Right lobe of liver (tissue), 6 donors: ENCODE data around the gene C2CD4D. TPM values are rescaled to one million over a fixed set of nuclear protein-coding genes. Genes with fewer than 3 reads are reported as not detected.

Experiments
- ATAC-seq, 4 donors: fragments of 200-7000 bp; cut with Tn5 transposase; one replicate each; pipeline ENCODE4 v1.9.1; 2020; ENCODE audit warnings: mild to moderate bottlenecking in 4 of 4, moderate library complexity in 4 of 4
- DNase-seq, 3 donors: peaks; one replicate each; pipeline ENCODE4 v3.0.0-alpha.2; 2020
- H3K27ac ChIP-seq, 3 donors: fragments of 200-600 bp; one replicate each; pipeline ENCODE4 v1.8.0; 2022
- H3K27me3 ChIP-seq, 2 donors: fragments of 200-600 bp; one replicate each; pipeline ENCODE4 v1.8.0; 2022
- H3K36me3 ChIP-seq, 4 donors: fragments of 200-600 bp; sonication (generic) in 1 of 4; one replicate each; pipeline versions ENCODE4 v1.5.1 to v1.8.0; 2017 to 2022; ENCODE audit warnings: control low read depth in 1 of 4
- H3K4me1 ChIP-seq, 4 donors: fragments of 200-600 bp; sonication (generic) in 1 of 4; one replicate each; pipeline versions ENCODE4 v1.5.1 to v1.8.0; 2017 to 2022; ENCODE audit warnings: control low read depth in 1 of 4
- H3K4me3 ChIP-seq, 3 donors: fragments of 200-600 bp; one replicate each; pipeline ENCODE4 v1.8.0; 2022
- H3K9me3 ChIP-seq, 4 donors: fragments of 200-600 bp; sonication (generic) in 1 of 4; one replicate each; pipeline versions ENCODE4 v1.5.1 to v1.8.0; 2017 to 2022; ENCODE audit warnings: control low read depth in 1 of 4
- CTCF ChIP-seq, 4 donors: fragments of 200-600 bp in 3 of 4; fragments of 450-650 bp in 1 of 4; IDR thresholded peaks; one replicate each; pipeline versions ENCODE4 v1.5.1 to v1.8.0; 2016 to 2022; ENCODE audit warnings: antibody characterized with exemption in 4 of 4, mild to moderate bottlenecking in 2 of 4
- POLR2A ChIP-seq: fragments of 450-650 bp; IDR thresholded peaks from one replicate; pipeline ENCODE4 v1.6.1; 2017; ENCODE audit warnings: antibody characterized with exemption, mild to moderate bottlenecking
- WGBS: methylation state at CpG from one replicate; pipeline ENCODE4 v1.1.6; 2018; ENCODE audit warnings: low coverage, low lambda C conversion rate; ENCODE audit not compliant: insufficient coverage; ENCODE audit errors: missing lambda C conversion rate; 5-methylcytosine and 5-hydroxymethylcytosine counted together
- intact Hi-C, 2 donors: fragments of 100-400 bp; cut with DNase I; formaldehyde crosslinking; loops; one replicate each; pipeline versions ENCODE4 v1.11.2 to v1.14.1; 2022
- total RNA-seq, 6 experiments: library from RNA; depleted of rRNA in 2 of 6; stranded (reverse); fragments of >200 nt in 2 of 6; fragmentation: NEBNext Ultra II Directional in 3 of 6; extraction: Animal tissue kit (Norgen Biotek cat#: 25700) in 3 of 6; gene quantifications; one replicate each; pipeline versions ENCODE4 v1.1.0 to v1.2.4, GENCODE V29; 2016 to 2023
- donor health status: DM: no; HTN: yes; CAD: no.
- donor health status: DM: no; HTN: no; CAD: no.
- donor health status: DM: no; HTN: no; CAD: no.
- donor health status: DM: no; HTN: yes; CAD: no.
- donor health status: DM: no; HTN: yes; CAD: no.

Gene C2CD4D
- total RNA-seq, 6 experiments from 2014 or later, result not detected

- Histone ChIP-seq H3K4me3 (no peak overlapping the region), H3K27ac (no peak overlapping the region), H3K9me3 (no peaks in the 10 kb centered on the region), H3K36me3 (peaks cover 0 to 6% (median under 1%) of the 10 kb centered on the region in 4 donors), H3K4me1 (no peaks in the 10 kb centered on the region), H3K27me3 (no peaks in the 10 kb centered on the region)
- DNase-seq, result no peak
- no peak for ATAC-seq
- TF ChIP-seq CTCF (IDR thresholded peaks at IDR 0.05), result no peak
- TF ChIP-seq POLR2A, result no peak
- 67% methylated on average over 4 of the region's 5 CpGs for WGBS
- intact Hi-C loops, result no loop called here
Observed at GRCh38 chr1:151871284-151872030, 31.8 kb upstream of the C2CD4D start.

- Histone ChIP-seq H3K4me1 (no peaks in the 10 kb centered on the region), H3K9me3 (no peaks in the 10 kb centered on the region), H3K27me3 (no peaks in the 10 kb centered on the region), H3K27ac (no peak overlapping the region), H3K4me3 (no peak overlapping the region), H3K36me3 (no peaks in the 10 kb centered on the region)
- 43% methylated on average over 3 of the region's 3 CpGs for WGBS
- TF ChIP-seq POLR2A (no peak), CTCF (IDR thresholded peaks at IDR 0.05) (no peak)
- intact Hi-C loops, result no loop called here
- ATAC-seq (no peak), DNase-seq (no peak)
Observed at GRCh38 chr1:151868486-151868885, 28.9 kb upstream of the C2CD4D start.

GRCh38 chr1:151867765-151868411 lies 28.3 kb upstream of the C2CD4D start:
- TF ChIP-seq CTCF (IDR thresholded peaks at IDR 0.05) (no peak), POLR2A (no peak)
- Histone ChIP-seq H3K27me3 (no peaks in the 10 kb centered on the region), H3K36me3 (no peaks in the 10 kb centered on the region), H3K4me3 (no peak overlapping the region), H3K4me1 (no peaks in the 10 kb centered on the region), H3K27ac (no peak overlapping the region), H3K9me3 (no peaks in the 10 kb centered on the region)
- WGBS, result 57% methylated on average over 6 of the region's 7 CpGs
- no peak for ATAC-seq
- DNase-seq, result no peak
- intact Hi-C loops, result no loop called here

- no peaks in the 10 kb centered on the region for H3K27me3 ChIP-seq
- intact Hi-C loops, result no loop called here
- H3K27ac ChIP-seq, result no peak overlapping the region
- H3K4me1 ChIP-seq, result no peaks in the 10 kb centered on the region
- 63% methylated on average over 2 of the region's 2 CpGs for WGBS
- no peaks in the 10 kb centered on the region for H3K9me3 ChIP-seq
- ATAC-seq (no peak), DNase-seq (no peak)
- TF ChIP-seq POLR2A, result no peak
- TF ChIP-seq CTCF (IDR thresholded peaks at IDR 0.05), result no peak
- no peaks in the 10 kb centered on the region for H3K36me3 ChIP-seq
- H3K4me3 ChIP-seq, result no peak overlapping the region
Observed at GRCh38 chr1:151867321-151867720, 27.7 kb upstream of the C2CD4D start.
